GM12892 (cell line): Measurements from ENCODE around the gene PAFAH1B1.

Experiments
- POLR2A ChIP-seq: IDR thresholded peaks from 2 replicates; pipeline ENCODE4 v1.6.1; 2011; ENCODE audit warnings: low read depth, low read length, control low read depth
- POLR2AphosphoS5 ChIP-seq: IDR thresholded peaks from 2 replicates; pipeline ENCODE4 v1.6.1; 2011; ENCODE audit warnings: low read depth, low read length, control low read depth

DNA sequence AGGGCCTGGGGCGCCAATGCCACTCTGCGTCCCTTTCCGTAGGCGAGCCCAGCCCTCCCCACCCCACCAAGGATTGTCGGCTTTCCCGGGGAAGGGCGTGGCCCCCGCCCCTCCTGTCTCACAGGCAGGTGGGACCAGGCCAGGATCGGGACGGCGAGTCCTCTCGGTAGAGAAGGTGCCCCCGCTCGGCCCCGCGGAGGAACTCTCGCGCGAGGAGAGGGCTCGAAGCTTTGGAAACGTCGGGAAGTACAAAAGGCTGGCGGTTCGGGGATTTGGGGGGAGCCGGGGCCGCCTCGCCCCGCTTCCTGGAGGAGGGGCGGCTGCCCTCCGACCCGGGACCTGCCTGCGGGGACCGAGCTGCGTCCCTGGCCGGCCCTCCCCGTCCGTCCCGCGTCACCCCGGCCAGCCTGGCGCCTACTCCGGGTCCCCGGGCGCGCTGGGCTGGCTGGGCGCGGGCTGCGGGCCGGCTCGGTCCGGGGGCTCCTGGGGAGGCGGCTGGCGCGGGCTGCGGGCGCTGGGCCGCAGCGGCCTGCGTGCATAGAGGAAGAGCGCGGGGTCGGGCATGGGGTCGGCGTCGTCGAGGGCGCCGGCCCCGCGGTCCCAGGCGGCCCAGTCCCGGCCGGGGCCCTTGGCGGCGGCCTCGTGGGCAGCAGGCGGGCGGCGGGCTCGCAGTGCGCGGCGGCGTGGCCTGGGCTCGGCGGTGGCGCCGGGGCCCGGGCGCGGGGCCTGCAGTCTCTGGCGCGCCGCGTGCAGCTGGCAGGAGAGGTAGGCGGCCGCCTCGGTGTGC is 130.7 kb downstream of the PAFAH1B1 start:
- TF ChIP-seq POLR2A, result no peak
- TF ChIP-seq POLR2AphosphoS5, result no peak
